ENCODE data around the gene TUSC2. TPM values are rescaled to one million over a fixed set of nuclear protein-coding genes. Genes with fewer than 3 reads are reported as not detected.

Gene TUSC2
- total and polyA plus RNA-seq, 2 of the 8 experiments (the other 6 are each of a cell fraction or from before 2014, with no cell fraction given) = 33.3 to 65.4 TPM

- no peak overlapping the region for H3K56ac ChIP-seq (replicated peaks; ENCODE audit: insufficient read length, low read depth, low read length)
- H3K79me2 ChIP-seq (ENCODE audit: control insufficient read depth in 1 of 2, insufficient read depth in 2 of 2, low read length in 2 of 2) = peaks cover 0 to 26% of the 10 kb centered on the region in 2 experiments; a peak in 2 of 4 replicates
- H3K9me3 ChIP-seq (ENCODE audit: insufficient read depth in 2 of 2, low read depth in 1 of 2, low read length in 1 of 2) = no peaks in the 10 kb centered on the region
- H3K9ac ChIP-seq (replicated peaks in 1 of 4; ENCODE audit: extremely low read depth in 1 of 4, low read depth in 3 of 4, low read length in 3 of 4) = no peak overlapping the region
- no peak overlapping the region for H3K14ac ChIP-seq (ENCODE audit: insufficient read length)
- peaks cover 17% of the 10 kb centered on the region for H3K23me2 ChIP-seq (ENCODE audit: low read depth, low read length)
- H2BK15ac ChIP-seq (ENCODE audit: low read length) = no peak overlapping the region
- no peak overlapping the region for H3K4me2 ChIP-seq (ENCODE audit: insufficient read depth in 1 of 2, low read depth in 2 of 2, low read length in 2 of 2)
- H3K23ac ChIP-seq (ENCODE audit: insufficient read length) = no peak overlapping the region
- POLR2A ChIA-PET (ENCODE audit: partially characterized antibody) = interaction anchor here (0.6 to 3.3 kb wide), 7 partner anchors 10 to 198 kb away, joined by 3 to 16 read pairs (median 3); partner anchors contain the start of gene TUSC2
- H2AK5ac ChIP-seq (ENCODE audit: low read depth, low read length) = no peak overlapping the region
- no peak overlapping the region for H3K4ac ChIP-seq (replicated peaks; ENCODE audit: insufficient read length, low read depth, low read length)
- H3K18ac ChIP-seq (ENCODE audit: extremely low read depth, low read length) = no peak overlapping the region
- no peak overlapping the region for H3K27ac ChIP-seq (ENCODE audit: low read depth, low read length)
- H4K8ac ChIP-seq (ENCODE audit: extremely low read depth, insufficient read depth, low read length) = no peak overlapping the region
- H4K5ac ChIP-seq (ENCODE audit: insufficient read length, low read depth, low read length) = no peak overlapping the region
- no peak overlapping the region for H2BK12ac ChIP-seq (ENCODE audit: low read depth, low read length)
- 86% methylated on average over 5 of the region's 5 CpGs; no CpG with 5 or more reads in 1 of the 2 experiments for WGBS, 2 experiments (ENCODE audit: extremely low coverage in 1 of 2, insufficient coverage in 1 of 2, insufficient read length in 1 of 2, insufficient replicate concordance in 2 of 2, low coverage in 1 of 2, low lambda C conversion rate in 2 of 2, missing lambda C conversion rate in 1 of 2)
- H2BK20ac ChIP-seq (ENCODE audit: low read length) = no peak overlapping the region
- FAIRE-seq (no peak), DNase-seq (ENCODE audit: low read depth in 1 of 2, low spot score in 2 of 2) (no peak)
- no peak overlapping the region for H2BK120ac ChIP-seq (replicated peaks; ENCODE audit: low read depth, low read length)
- H4K91ac ChIP-seq (replicated peaks; ENCODE audit: insufficient read length, low read length) = no peak overlapping the region
- peaks cover 3 to 10% (median 5%) of the 10 kb centered on the region in 4 experiments; a peak in 5 of 8 replicates for H3K36me3 ChIP-seq (ENCODE audit: control insufficient read depth in 2 of 4, insufficient read depth in 4 of 4, low read length in 3 of 4)
- CTCF ChIA-PET (ENCODE audit: partially characterized antibody) = interaction anchor here (0.6 to 13.4 kb wide), 18 partner anchors 9 to 260 kb away, joined by 3 to 136 read pairs (median 3); partner anchors contain the start of genes CISH, HYAL2 and ZMYND10
- H4K20me1 ChIP-seq (replicated peaks in 1 of 2; ENCODE audit: control insufficient read depth in 1 of 2, insufficient read depth in 2 of 2, low read length in 2 of 2) = peaks cover 9 to 22% of the 10 kb centered on the region in 2 experiments
- no peak overlapping the region for H2AFZ ChIP-seq (ENCODE audit: low read length)
- H3K4me1 ChIP-seq (replicated peaks in 1 of 4; ENCODE audit: control insufficient read depth in 3 of 4, insufficient read depth in 4 of 4, low read length in 3 of 4) = peaks cover 0 to 22% (median 15%) of the 10 kb centered on the region in 4 experiments; a peak in 6 of 7 replicates
- no peak overlapping the region for H2BK5ac ChIP-seq (ENCODE audit: low read depth, low read length)
- H3K79me1 ChIP-seq (ENCODE audit: low read depth, low read length) = peaks cover 16% of the 10 kb centered on the region
- H3K27me3 ChIP-seq (replicated peaks in 1 of 4; ENCODE audit: control insufficient read depth in 3 of 4, extremely low read depth in 1 of 4, insufficient read depth in 3 of 4, low read length in 3 of 4) = no peaks in the 10 kb centered on the region; a peak in 1 of 7 replicates
- no peak overlapping the region for H3K4me3 ChIP-seq (ENCODE audit: extremely low read depth in 1 of 4, insufficient read depth in 2 of 4, low read depth in 3 of 4, low read length in 4 of 4)
- TF ChIP-seq HDAC6 (IDR thresholded peaks at IDR 0.05; ENCODE audit: low read depth, low read length) = no peak
- no peak for TF ChIP-seq JUN (IDR thresholded peaks at IDR 0.05; ENCODE audit: low read depth, low read length)
- TF ChIP-seq CHD2 (IDR thresholded peaks at IDR 0.05; ENCODE audit: low read length) = no peak
- no peak for TF ChIP-seq CTBP2 (IDR thresholded peaks at IDR 0.05; ENCODE audit: borderline replicate concordance, insufficient read depth, insufficient read length, low read length)
- TF ChIP-seq USF2 (IDR thresholded peaks at IDR 0.05; ENCODE audit: low read length) = no peak
- TF ChIP-seq RAD21 (IDR thresholded peaks at IDR 0.05 in 1 of 2, conservative IDR thresholded peaks at IDR 0.05 in 1 of 2; ENCODE audit: low read depth in 2 of 2, low read length in 2 of 2) = no peak
- no peak for TF ChIP-seq JUND (IDR thresholded peaks at IDR 0.05; ENCODE audit: low read length)
Measured at GRCh38 chr3:50354186-50354764, 26.3 kb upstream of the TUSC2 start.
